HEK293T (cell line): ENCODE measurements around the gene ASAP2.
"Not testable (repeated sequence)": the region's sequence is repeated elsewhere in the genome, so short reads cannot be mapped to it uniquely, and the experiment has no call there.

ENCODE experiments used
- BHLHE40 ChIP-seq: fragments of 450-650 bp; IDR thresholded peaks from 2 replicates; pipeline ENCODE4 v1.6.1; 2016; ENCODE audit warnings: mild to moderate bottlenecking, moderate library complexity, borderline replicate concordance
- ELF4 ChIP-seq: fragments of 450-650 bp; IDR thresholded peaks from 2 replicates; pipeline ENCODE4 v1.6.1; 2017; ENCODE audit warnings: antibody characterized with exemption
- FOXA1 ChIP-seq: fragments of 450-650 bp; IDR thresholded peaks from 2 replicates; pipeline ENCODE4 v1.6.1; 2016; ENCODE audit warnings: mild to moderate bottlenecking
- FOXK2 ChIP-seq: fragments of 450-650 bp; IDR thresholded peaks from 2 replicates; pipeline ENCODE4 v1.6.1; 2016; ENCODE audit warnings: mild to moderate bottlenecking
- FOXM1 ChIP-seq: fragments of 450-650 bp; IDR thresholded peaks from 2 replicates; pipeline ENCODE4 v1.6.1; 2017; ENCODE audit warnings: mild to moderate bottlenecking, borderline replicate concordance
- HDGF ChIP-seq: fragments of 450-650 bp; IDR thresholded peaks from 2 replicates; pipeline ENCODE4 v1.6.1; 2017; ENCODE audit warnings: antibody characterized with exemption, borderline replicate concordance
- L3MBTL2 ChIP-seq: fragments of 450-650 bp; conservative IDR thresholded peaks from 2 replicates; pipeline ENCODE4 v1.6.1; 2016; ENCODE audit warnings: mild to moderate bottlenecking
- LEF1 ChIP-seq: fragments of 450-650 bp; IDR thresholded peaks from 2 replicates; pipeline ENCODE4 v1.6.1; 2017; ENCODE audit warnings: mild to moderate bottlenecking, borderline replicate concordance
- NFRKB ChIP-seq: fragments of 450-650 bp; IDR thresholded peaks from 2 replicates; pipeline ENCODE4 v1.6.1; 2016; ENCODE audit warnings: mild to moderate bottlenecking, moderate library complexity
- PKNOX1 ChIP-seq: fragments of 450-650 bp; IDR thresholded peaks from 2 replicates; pipeline ENCODE4 v1.6.1; 2016
- SP1 ChIP-seq: fragments of 450-650 bp; IDR thresholded peaks from 2 replicates; pipeline ENCODE4 v1.6.1; 2017
- SUZ12 ChIP-seq: fragments of 450-650 bp; IDR thresholded peaks from 2 replicates; pipeline ENCODE4 v1.6.1; 2016; ENCODE audit warnings: mild to moderate bottlenecking
- TARDBP ChIP-seq: fragments of 450-650 bp; IDR thresholded peaks from 2 replicates; pipeline ENCODE4 v1.6.1; 2016
- ZNF384 ChIP-seq: fragments of 450-650 bp; IDR thresholded peaks from 2 replicates; pipeline ENCODE4 v1.6.1; 2016

DNA sequence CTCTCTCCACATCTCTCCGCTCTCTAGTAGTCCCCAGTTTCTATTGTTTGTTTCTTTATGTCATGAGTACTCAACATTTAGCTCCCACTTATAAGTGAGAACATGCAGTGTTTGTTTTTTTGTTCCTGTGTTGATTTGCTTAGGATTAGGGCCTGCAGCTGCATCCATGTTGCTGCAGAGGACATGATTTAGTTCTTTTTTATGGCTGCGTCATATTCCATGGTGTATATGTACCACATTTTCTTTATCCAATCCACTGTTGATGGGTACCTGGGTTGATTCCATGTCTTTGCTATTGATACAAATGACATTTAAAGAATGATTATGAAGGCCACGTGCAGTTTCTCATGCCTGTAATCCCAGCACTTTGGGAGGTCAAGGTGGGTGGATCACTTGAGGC is 60.7 kb downstream of the ASAP2 start:
- TF ChIP-seq FOXM1, L3MBTL2, SP1, HDGF, FOXA1, BHLHE40, LEF1, NFRKB, ZNF384, ELF4, TARDBP, SUZ12, PKNOX1, FOXK2: not testable (repeated sequence)
